ENCODE data around the gene WDR43.

Gene WDR43

GRCh38 chr2:28948160-28948559 is 53.7 kb downstream of the WDR43 start:
- peaks cover 38% of the 10 kb centered on the region for H3K36me3 Mint-ChIP-seq
- H3K4me3 Mint-ChIP-seq, result no peak overlapping the region
- H3K4me1 Mint-ChIP-seq, result peaks cover 9% of the 10 kb centered on the region
- H3K27me3 Mint-ChIP-seq, result no peaks in the 10 kb centered on the region
- H3K9me3 Mint-ChIP-seq, result no peaks in the 10 kb centered on the region
- no peak overlapping the region for H3K27ac Mint-ChIP-seq

GRCh38 chr2:28949190-28949589 is 54.7 kb downstream of the WDR43 start:
- Mint-ChIP-seq H3K27ac (no peak overlapping the region), H3K9me3 (no peaks in the 10 kb centered on the region), H3K36me3 (peaks cover 33% of the 10 kb centered on the region), H3K27me3 (no peaks in the 10 kb centered on the region), H3K4me3 (peak overlapping the region; percentile 40), H3K4me1 (peaks cover 9% of the 10 kb centered on the region)

- H3K27ac Mint-ChIP-seq, result peak overlapping the region; percentile 74
- H3K9me3 Mint-ChIP-seq, result no peaks in the 10 kb centered on the region
- no peak overlapping the region for H3K4me3 Mint-ChIP-seq
- peaks cover 9% of the 10 kb centered on the region for H3K4me1 Mint-ChIP-seq
- H3K36me3 Mint-ChIP-seq, result peaks cover 31% of the 10 kb centered on the region
- no peaks in the 10 kb centered on the region for H3K27me3 Mint-ChIP-seq
Measured at GRCh38 chr2:28949617-28950305, 55.3 kb downstream of the WDR43 start.

- H3K4me1 Mint-ChIP-seq, result peaks cover 9% of the 10 kb centered on the region
- no peaks in the 10 kb centered on the region for H3K27me3 Mint-ChIP-seq
- H3K9me3 Mint-ChIP-seq, result no peaks in the 10 kb centered on the region
- H3K27ac Mint-ChIP-seq, result no peak overlapping the region
- peaks cover 22% of the 10 kb centered on the region for H3K36me3 Mint-ChIP-seq
- no peak overlapping the region for H3K4me3 Mint-ChIP-seq
Measured at GRCh38 chr2:28950941-28951630, 56.6 kb downstream of the WDR43 start.

- H3K4me1 Mint-ChIP-seq, result peaks cover 9% of the 10 kb centered on the region
- no peak overlapping the region for H3K27ac Mint-ChIP-seq
- no peak overlapping the region for H3K4me3 Mint-ChIP-seq
- no peaks in the 10 kb centered on the region for H3K27me3 Mint-ChIP-seq
- H3K36me3 Mint-ChIP-seq, result peaks cover 19% of the 10 kb centered on the region
- no peaks in the 10 kb centered on the region for H3K9me3 Mint-ChIP-seq
Measured at GRCh38 chr2:28951910-28952835, 57.7 kb downstream of the WDR43 start.

- Mint-ChIP-seq H3K27ac (no peak overlapping the region), H3K9me3 (no peaks in the 10 kb centered on the region), H3K27me3 (no peaks in the 10 kb centered on the region), H3K4me3 (no peak overlapping the region), H3K36me3 (peaks cover 19% of the 10 kb centered on the region), H3K4me1 (peaks cover 9% of the 10 kb centered on the region)
Measured at GRCh38 chr2:28952836-28953211, 58.4 kb downstream of the WDR43 start.

GRCh38 chr2:28955467-28955866 is 61.0 kb downstream of the WDR43 start:
- Mint-ChIP-seq H3K9me3 (no peaks in the 10 kb centered on the region), H3K4me1 (no peaks in the 10 kb centered on the region), H3K36me3 (no peaks in the 10 kb centered on the region), H3K4me3 (no peak overlapping the region), H3K27me3 (no peaks in the 10 kb centered on the region), H3K27ac (no peak overlapping the region)

GRCh38 chr2:28956415-28956826 is 62.0 kb downstream of the WDR43 start:
- no peak overlapping the region for H3K27ac Mint-ChIP-seq
- no peaks in the 10 kb centered on the region for H3K9me3 Mint-ChIP-seq
- H3K4me3 Mint-ChIP-seq, result peak overlapping the region; percentile 73
- no peaks in the 10 kb centered on the region for H3K4me1 Mint-ChIP-seq
- H3K36me3 Mint-ChIP-seq, result no peaks in the 10 kb centered on the region
- no peaks in the 10 kb centered on the region for H3K27me3 Mint-ChIP-seq

- Mint-ChIP-seq H3K9me3 (no peaks in the 10 kb centered on the region), H3K4me3 (peak overlapping the region; percentile 73), H3K4me1 (no peaks in the 10 kb centered on the region), H3K36me3 (no peaks in the 10 kb centered on the region), H3K27ac (no peak overlapping the region), H3K27me3 (no peaks in the 10 kb centered on the region)
Measured at GRCh38 chr2:28956890-28957289, 62.4 kb downstream of the WDR43 start.

GRCh38 chr2:28958689-28959088 is 64.2 kb downstream of the WDR43 start:
- no peak overlapping the region for H3K27ac Mint-ChIP-seq
- no peaks in the 10 kb centered on the region for H3K9me3 Mint-ChIP-seq
- H3K4me3 Mint-ChIP-seq, result no peak overlapping the region
- H3K4me1 Mint-ChIP-seq, result no peaks in the 10 kb centered on the region
- no peaks in the 10 kb centered on the region for H3K27me3 Mint-ChIP-seq
- no peaks in the 10 kb centered on the region for H3K36me3 Mint-ChIP-seq

- no peaks in the 10 kb centered on the region for H3K9me3 Mint-ChIP-seq
- no peak overlapping the region for H3K27ac Mint-ChIP-seq
- no peaks in the 10 kb centered on the region for H3K36me3 Mint-ChIP-seq
- H3K4me1 Mint-ChIP-seq, result no peaks in the 10 kb centered on the region
- no peak overlapping the region for H3K4me3 Mint-ChIP-seq
- no peaks in the 10 kb centered on the region for H3K27me3 Mint-ChIP-seq
Measured at GRCh38 chr2:28960401-28960800, 65.9 kb downstream of the WDR43 start.

GRCh38 chr2:28962505-28962904 is 68.0 kb downstream of the WDR43 start:
- Mint-ChIP-seq H3K27ac (no peak overlapping the region), H3K4me3 (no peak overlapping the region), H3K27me3 (no peaks in the 10 kb centered on the region), H3K36me3 (no peaks in the 10 kb centered on the region), H3K4me1 (no peaks in the 10 kb centered on the region), H3K9me3 (no peaks in the 10 kb centered on the region)

GRCh38 chr2:28970464-28971160 is 76.1 kb downstream of the WDR43 start:
- H3K9me3 Mint-ChIP-seq, result no peaks in the 10 kb centered on the region

GRCh38 chr2:28972778-28973335 is 78.4 kb downstream of the WDR43 start:
- Mint-ChIP-seq H3K4me1 (peaks cover 8% of the 10 kb centered on the region), H3K9me3 (no peaks in the 10 kb centered on the region), H3K27ac (no peak overlapping the region), H3K27me3 (no peaks in the 10 kb centered on the region), H3K4me3 (no peak overlapping the region), H3K36me3 (no peaks in the 10 kb centered on the region)

More at GRCh38 chr2:28970464-28971160, 76.1 kb downstream of the WDR43 start:
- no peaks in the 10 kb centered on the region for H3K36me3 Mint-ChIP-seq
- no peaks in the 10 kb centered on the region for H3K27me3 Mint-ChIP-seq
- H3K27ac Mint-ChIP-seq, result no peak overlapping the region
- no peak overlapping the region for H3K4me3 Mint-ChIP-seq
- H3K4me1 Mint-ChIP-seq, result peaks cover 8% of the 10 kb centered on the region

- Mint-ChIP-seq H3K36me3 (no peaks in the 10 kb centered on the region), H3K4me1 (peaks cover 8% of the 10 kb centered on the region), H3K4me3 (no peak overlapping the region), H3K9me3 (no peaks in the 10 kb centered on the region), H3K27ac (no peak overlapping the region), H3K27me3 (no peaks in the 10 kb centered on the region)
Measured at GRCh38 chr2:28974252-28974651, 79.8 kb downstream of the WDR43 start.
